Panc1 (cell line): ENCODE measurements around the gene IMPDH2. TPM values are rescaled to one million over a fixed set of nuclear protein-coding genes. Genes with fewer than 3 reads are reported as not detected.

Source experiments
- ATAC-seq: fragments of 200-7000 bp; cut with Tn5 transposase; 2 replicates; pipeline ENCODE4 v1.9.1; 2020; ENCODE audit warnings: mild to moderate bottlenecking, moderate library complexity
- BruUV-seq: library from RNA; stranded (reverse); fragments of 400-500 nt; replicated peaks from 2 replicates; lab custom pipeline; 2021; lab: Mats Ljungman, UMichigan
- CTCF ChIA-PET: fragments of 300-600 bp; sonication (Branson Sonifier 250); formaldehyde crosslinking; loops from one replicate; lab custom pipeline; 2022; ENCODE audit warnings: antibody characterized with exemption; lab: Charles Lee
- POLR2A ChIA-PET: fragments of 300-600 bp; sonication (Branson Sonifier 250); formaldehyde crosslinking; loops from one replicate; lab custom pipeline; 2022; ENCODE audit warnings: antibody characterized with exemption; lab: Charles Lee
- DNase-seq: peaks from one replicate; pipeline ENCODE4 v3.0.0-alpha.2; 2010; ENCODE audit warnings: low read depth, low spot score
- H3K27ac ChIP-seq: 2 replicates; pipeline ENCODE4 v1.5.1; 2011; ENCODE audit warnings: mild to moderate bottlenecking, low read length, inconsistent platforms
- H3K27me3 ChIP-seq: fragments of 200-500 bp; sonication (Bioruptor generic); 2 replicates; pipeline ENCODE4 v1.6.0; 2014; ENCODE audit warnings: low read length, inconsistent platforms; ENCODE audit not compliant: control insufficient read depth, insufficient read depth
- H3K36me3 ChIP-seq: fragments of 200-500 bp; sonication (Bioruptor generic); 2 replicates; pipeline ENCODE4 v1.5.1; 2014; ENCODE audit warnings: inconsistent platforms, mild to moderate bottlenecking, low read length, moderate library complexity; ENCODE audit not compliant: control insufficient read depth, insufficient read depth
- H3K4me1 ChIP-seq: 2 replicates; pipeline ENCODE4 v1.5.1; 2011; ENCODE audit warnings: inconsistent platforms, mild to moderate bottlenecking, low read length, moderate library complexity; ENCODE audit not compliant: control insufficient read depth, insufficient read depth
- H3K4me3 ChIP-seq, 2 experiments: 2 replicates each; pipeline ENCODE4 v1.5.1; 2011 to 2012; ENCODE audit warnings: low read depth in 2 of 2, low read length in 2 of 2, mild to moderate bottlenecking in 2 of 2, inconsistent platforms in 1 of 2, moderate library complexity in 1 of 2
- H3K9me3 ChIP-seq: fragments of 200-500 bp; sonication (Bioruptor generic); 2 replicates; pipeline ENCODE4 v1.5.1; 2014; ENCODE audit warnings: low read depth, mild to moderate bottlenecking, inconsistent platforms, low read length, moderate library complexity; ENCODE audit not compliant: control insufficient read depth, insufficient read depth
- CTCF ChIP-seq: fragments of 450-650 bp; IDR thresholded peaks from 2 replicates; pipeline ENCODE4 v1.5.1; 2017; ENCODE audit warnings: mild to moderate bottlenecking
- POLR2AphosphoS5 ChIP-seq: IDR thresholded peaks from 2 replicates; pipeline ENCODE4 v1.6.1; 2012; ENCODE audit warnings: mild to moderate bottlenecking, low read depth, low read length, moderate library complexity
- REST ChIP-seq, 2 experiments: IDR thresholded peaks; 2 replicates each; pipeline ENCODE4 v1.6.1; 2011 to 2012; ENCODE audit warnings: low read depth in 2 of 2, control low read depth in 1 of 2, low read length in 1 of 2, mild to moderate bottlenecking in 1 of 2, moderate library complexity in 1 of 2; ENCODE audit not compliant: insufficient read depth in 1 of 2
- SIN3A ChIP-seq: IDR thresholded peaks from 2 replicates; pipeline ENCODE4 v1.6.1; 2012; ENCODE audit warnings: low read depth, mild to moderate bottlenecking, low read length, moderate library complexity, borderline replicate concordance; ENCODE audit not compliant: insufficient read depth
- TCF7L2 ChIP-seq: IDR thresholded peaks from 2 replicates; pipeline ENCODE4 v1.6.1; 2011; ENCODE audit warnings: mild to moderate bottlenecking, low read depth, low read length, inconsistent platforms
- in situ Hi-C: cut with HindIII; loops from 2 replicates; pipeline ENCODE4 v1.10.0; 2016; ENCODE audit warnings: low sequenced_read_pairs, low pct_unique_long_range_greater_than_20kb
- intact Hi-C: fragments of 100-400 bp; cut with micrococcal nuclease; formaldehyde crosslinking; loops from one replicate; pipeline ENCODE4 v1.10.0; 2022; ENCODE audit not compliant: unreplicated experiment
- total RNA-seq: library from RNA; stranded (reverse); gene quantifications from one replicate; pipeline ENCODE4 v1.2.1, GENCODE V29; 2021; ENCODE audit not compliant: unreplicated experiment

Gene IMPDH2
- total RNA-seq, 1 experiment from 2014 or later: 149 TPM

GRCh38 chr3:49076116-49076515 lies 46.9 kb upstream of the IMPDH2 start:
- DNase-seq (no peak), ATAC-seq (no peak)
- H3K27ac ChIP-seq: no peak overlapping the region
- POLR2A ChIA-PET: no interaction called here
- no peak overlapping the region for H3K4me3 ChIP-seq
- CTCF ChIA-PET: no interaction called here
- BruUV-seq: no TSS peak
- no peak for TF ChIP-seq SIN3A
- no peak for TF ChIP-seq POLR2AphosphoS5
- TF ChIP-seq CTCF: no peak
- no peak for TF ChIP-seq REST (IDR thresholded peaks at IDR 0.05; ENCODE audit: insufficient read depth in 1 of 2, low read depth in 2 of 2, low read length in 1 of 2)
- H3K36me3 ChIP-seq: peaks cover 17% of the 10 kb centered on the region
- in situ Hi-C loops: no loop called here
- no peaks in the 10 kb centered on the region for H3K9me3 ChIP-seq
- intact Hi-C loops: no loop called here
- no peaks in the 10 kb centered on the region for H3K4me1 ChIP-seq
- no peaks in the 10 kb centered on the region for H3K27me3 ChIP-seq

GRCh38 chr3:49058011-49058410 lies 28.8 kb upstream of the IMPDH2 start:
- intact Hi-C loops: no loop called here

More at GRCh38 chr3:49058011-49058410, 28.8 kb upstream of the IMPDH2 start:
- TF ChIP-seq TCF7L2 (no peak), SIN3A (no peak), CTCF (no peak), REST (IDR thresholded peaks at IDR 0.05; ENCODE audit: insufficient read depth in 1 of 2, low read depth in 2 of 2, low read length in 1 of 2) (no peak), POLR2AphosphoS5 (no peak)
- in situ Hi-C loops: no loop called here
- BruUV-seq: no TSS peak
- CTCF ChIA-PET: no interaction called here
- H3K4me3 ChIP-seq: no peak overlapping the region
- H3K36me3 ChIP-seq: peaks cover 3% of the 10 kb centered on the region
- no peaks in the 10 kb centered on the region for H3K27me3 ChIP-seq
- no peak overlapping the region for H3K27ac ChIP-seq
- no peaks in the 10 kb centered on the region for H3K9me3 ChIP-seq
- ATAC-seq (no peak), DNase-seq (no peak)
- POLR2A ChIA-PET: no interaction called here
- no peaks in the 10 kb centered on the region for H3K4me1 ChIP-seq
